OCI-LY1 (cell line): Measurements from ENCODE around the gene TMPRSS3.

Experiments
- EZH2 ChIP-seq: fragments of 200-600 bp; sonication (generic), shearing (Covaris generic); IDR thresholded peaks from 2 replicates; pipeline ENCODE4 v1.8.0; 2017; ENCODE audit warnings: borderline replicate concordance, mixed run types, mild to moderate bottlenecking, antibody characterized with exemption, low read length, moderate library complexity, mixed read lengths
- TF ChIP-seq, protein P1 (sequence below): fragments of 200-600 bp; sonication (generic), shearing (Covaris generic); IDR thresholded peaks from 2 replicates; pipeline ENCODE4 v1.5.1; 2017; ENCODE audit warnings: mild to moderate bottlenecking, antibody characterized with exemption, low read length, moderate library complexity, mixed read lengths

DNA sequence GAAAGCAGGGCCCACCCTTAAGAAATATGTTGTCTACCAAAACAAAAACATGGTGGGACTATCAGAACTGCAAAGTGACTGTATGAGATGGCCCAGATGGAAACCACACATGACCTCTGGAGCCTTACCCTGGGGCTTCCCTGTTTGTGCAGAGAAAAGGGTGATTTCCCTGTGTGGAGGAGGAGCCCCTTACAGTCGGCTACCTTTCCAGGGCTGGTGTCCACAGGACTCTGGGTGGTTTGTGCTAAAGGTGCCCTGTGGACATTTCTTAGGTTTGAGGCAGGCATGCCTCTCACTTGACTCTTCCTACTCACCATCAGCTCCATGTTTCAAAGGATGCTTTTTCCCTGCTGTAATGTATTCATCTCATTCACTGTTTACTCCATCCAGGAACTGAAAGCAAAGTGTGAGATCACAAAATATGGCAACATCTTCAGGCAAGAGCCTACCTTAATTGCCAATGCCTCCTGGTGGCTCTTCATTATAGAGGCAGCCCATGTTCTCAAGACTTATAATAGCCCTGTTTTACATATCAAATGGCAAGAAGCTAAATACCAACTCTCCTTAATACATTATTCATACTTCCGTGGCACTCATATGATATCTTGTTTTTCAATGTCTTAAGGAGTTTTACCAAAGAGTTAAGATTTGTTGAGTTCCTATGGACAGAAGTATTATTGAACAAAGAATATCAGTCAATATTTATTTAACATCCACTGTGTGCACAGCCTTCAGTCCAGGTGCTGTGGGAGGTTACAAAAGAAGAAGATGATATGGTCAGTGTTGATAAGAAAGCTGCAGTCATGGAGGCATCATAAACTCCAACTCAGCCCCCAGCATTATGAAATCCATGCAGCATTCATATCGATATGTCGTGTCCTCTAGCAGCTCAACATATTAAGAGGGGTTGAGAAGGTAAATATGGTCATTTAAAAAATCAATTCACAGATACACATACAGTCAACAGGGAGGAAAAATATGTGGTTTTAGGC is 65.2 kb downstream of the TMPRSS3 start:
- TF ChIP-seq, protein P1, sequence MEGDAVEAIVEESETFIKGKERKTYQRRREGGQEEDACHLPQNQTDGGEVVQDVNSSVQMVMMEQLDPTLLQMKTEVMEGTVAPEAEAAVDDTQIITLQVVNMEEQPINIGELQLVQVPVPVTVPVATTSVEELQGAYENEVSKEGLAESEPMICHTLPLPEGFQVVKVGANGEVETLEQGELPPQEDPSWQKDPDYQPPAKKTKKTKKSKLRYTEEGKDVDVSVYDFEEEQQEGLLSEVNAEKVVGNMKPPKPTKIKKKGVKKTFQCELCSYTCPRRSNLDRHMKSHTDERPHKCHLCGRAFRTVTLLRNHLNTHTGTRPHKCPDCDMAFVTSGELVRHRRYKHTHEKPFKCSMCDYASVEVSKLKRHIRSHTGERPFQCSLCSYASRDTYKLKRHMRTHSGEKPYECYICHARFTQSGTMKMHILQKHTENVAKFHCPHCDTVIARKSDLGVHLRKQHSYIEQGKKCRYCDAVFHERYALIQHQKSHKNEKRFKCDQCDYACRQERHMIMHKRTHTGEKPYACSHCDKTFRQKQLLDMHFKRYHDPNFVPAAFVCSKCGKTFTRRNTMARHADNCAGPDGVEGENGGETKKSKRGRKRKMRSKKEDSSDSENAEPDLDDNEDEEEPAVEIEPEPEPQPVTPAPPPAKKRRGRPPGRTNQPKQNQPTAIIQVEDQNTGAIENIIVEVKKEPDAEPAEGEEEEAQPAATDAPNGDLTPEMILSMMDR = no peak
- TF ChIP-seq EZH2 = no peak
